GM23338 (cell line): ENCODE results near the gene ALDH3A2.

ENCODE experiments used
- CREB1 ChIP-seq: fragments of 250-450 bp; sonication (Bioruptor Pico); IDR thresholded peaks from 2 replicates; pipeline ENCODE4 v1.5.0; 2020; ENCODE audit warnings: low read depth, mild to moderate bottlenecking, moderate library complexity
- CTCF ChIP-seq, 2 experiments: fragments of 200-600 bp in 1 of 2; sonication (generic) in 1 of 2; conservative IDR thresholded peaks; 2 replicates each; pipeline versions ENCODE4 v1.5.1 to v1.6.1; 2016 to 2017; ENCODE audit warnings: antibody characterized with exemption in 2 of 2, low read depth in 2 of 2, mild to moderate bottlenecking in 2 of 2, moderate library complexity in 1 of 2
- ETS1 ChIP-seq: IDR thresholded peaks from 2 replicates; pipeline ENCODE4 v1.6.1; 2016; ENCODE audit warnings: antibody characterized with exemption
- EZH2 ChIP-seq: fragments of 200-600 bp; sonication (generic); IDR thresholded peaks from one replicate; pipeline ENCODE4 v1.8.0; 2017; ENCODE audit warnings: antibody characterized with exemption, mild to moderate bottlenecking, low read depth; ENCODE audit not compliant: unreplicated experiment
- EZH2phosphoT487 ChIP-seq: fragments of 200-600 bp; sonication (generic); IDR thresholded peaks from one replicate; pipeline ENCODE4 v1.8.1; 2018; ENCODE audit warnings: antibody characterized with exemption; ENCODE audit not compliant: unreplicated experiment
- JUNB ChIP-seq: IDR thresholded peaks from one replicate; pipeline ENCODE4 v1.6.1; 2016; ENCODE audit warnings: antibody characterized with exemption; ENCODE audit not compliant: unreplicated experiment
- NANOG ChIP-seq: IDR thresholded peaks from 2 replicates; pipeline ENCODE4 v1.6.1; 2016; ENCODE audit warnings: antibody characterized with exemption, borderline replicate concordance
- POLR2AphosphoS5 ChIP-seq: IDR thresholded peaks from 2 replicates; pipeline ENCODE4 v1.6.1; 2016; ENCODE audit warnings: antibody characterized with exemption, low read depth
- REST ChIP-seq: IDR thresholded peaks from one replicate; pipeline ENCODE4 v1.6.1; 2018; ENCODE audit warnings: antibody characterized with exemption; ENCODE audit not compliant: unreplicated experiment
- ZNF114 ChIP-seq: fragments of 250-450 bp; sonication (Bioruptor Pico); IDR thresholded peaks from 2 replicates; pipeline ENCODE4 v1.5.0; 2020; ENCODE audit warnings: mild to moderate bottlenecking, moderate library complexity
- ZNF331 ChIP-seq: fragments of 250-450 bp; sonication (Bioruptor Pico); IDR thresholded peaks from 2 replicates; pipeline ENCODE4 v1.5.0; 2020; ENCODE audit warnings: low read depth, mild to moderate bottlenecking, moderate library complexity

DNA sequence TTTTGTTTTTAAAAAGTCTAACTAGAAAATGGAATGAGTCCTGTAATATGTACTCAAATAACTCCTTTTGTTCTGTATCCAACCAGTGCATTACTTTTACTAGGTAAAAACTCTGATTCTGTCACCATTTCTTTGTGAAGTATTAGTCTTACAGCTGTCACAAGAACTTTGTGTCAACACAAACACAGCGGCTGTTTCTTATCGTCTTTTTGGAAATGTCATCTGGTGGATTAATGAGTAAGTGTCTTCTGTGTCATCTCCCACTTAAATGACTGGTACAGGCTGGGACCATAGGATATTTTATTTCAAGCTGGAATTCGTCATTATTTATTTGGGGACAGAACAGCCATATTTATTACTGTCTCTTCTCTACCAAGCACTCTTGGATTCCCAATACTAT, 19.1 kb upstream of the ALDH3A2 start:
- TF ChIP-seq EZH2phosphoT487: no peak
- TF ChIP-seq POLR2AphosphoS5: no peak
- no peak for TF ChIP-seq ZNF114 (CRISPR knock-in tag)
- TF ChIP-seq EZH2: no peak
- no peak for TF ChIP-seq CTCF (conservative IDR thresholded peaks at IDR 0.05; ENCODE audit: low read depth in 2 of 2)
- no peak for TF ChIP-seq REST
- TF ChIP-seq JUNB: no peak
- no peak for TF ChIP-seq CREB1 (CRISPR knock-in tag)
- no peak for TF ChIP-seq ETS1
- no peak for TF ChIP-seq NANOG
- TF ChIP-seq ZNF331 (CRISPR knock-in tag): no peak
